NT2/D1 (cell line): ENCODE results near the gene KRTCAP2.

Experiments used
- SUZ12 ChIP-seq: IDR thresholded peaks from 2 replicates; pipeline ENCODE4 v1.6.1; 2011; ENCODE audit not compliant: insufficient read length, insufficient read depth; ENCODE audit errors: extremely low read depth
- ZNF274 ChIP-seq: IDR thresholded peaks from 2 replicates; pipeline ENCODE4 v1.6.1; 2011; ENCODE audit warnings: mild to moderate bottlenecking, low read depth, low read length

DNA sequence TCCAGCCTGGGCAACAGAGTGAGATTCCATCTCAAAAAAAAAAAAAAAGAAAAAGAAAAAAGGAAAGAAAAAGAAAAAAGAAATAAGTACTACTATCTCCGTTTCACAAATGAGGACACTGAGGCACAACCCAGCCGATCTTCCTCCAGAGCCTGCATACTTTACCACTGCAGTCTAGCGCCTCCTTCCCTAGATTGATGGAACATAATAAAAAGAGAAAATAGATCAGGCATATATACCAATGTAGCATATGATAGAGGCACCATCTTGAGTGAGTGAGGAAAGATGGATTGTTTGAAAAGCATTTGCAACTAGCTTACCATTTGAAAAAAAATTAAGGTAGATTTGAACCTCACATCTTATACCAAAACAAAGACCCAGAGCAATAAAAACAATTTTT is 27.6 kb downstream of the KRTCAP2 start:
- TF ChIP-seq ZNF274 = no peak
- no peak for TF ChIP-seq SUZ12
